SK-N-MC (cell line): ENCODE results near the gene PGM2L1.

ENCODE experiments used
- EZH2 ChIP-seq: fragments of 200-600 bp; sonication (generic); IDR thresholded peaks from one replicate; pipeline ENCODE4 v1.6.1; 2017; ENCODE audit warnings: antibody characterized with exemption
- POLR2AphosphoS5 ChIP-seq: IDR thresholded peaks from 2 replicates; pipeline ENCODE4 v1.6.1; 2012; ENCODE audit warnings: mild to moderate bottlenecking, low read depth, low read length, borderline replicate concordance

DNA sequence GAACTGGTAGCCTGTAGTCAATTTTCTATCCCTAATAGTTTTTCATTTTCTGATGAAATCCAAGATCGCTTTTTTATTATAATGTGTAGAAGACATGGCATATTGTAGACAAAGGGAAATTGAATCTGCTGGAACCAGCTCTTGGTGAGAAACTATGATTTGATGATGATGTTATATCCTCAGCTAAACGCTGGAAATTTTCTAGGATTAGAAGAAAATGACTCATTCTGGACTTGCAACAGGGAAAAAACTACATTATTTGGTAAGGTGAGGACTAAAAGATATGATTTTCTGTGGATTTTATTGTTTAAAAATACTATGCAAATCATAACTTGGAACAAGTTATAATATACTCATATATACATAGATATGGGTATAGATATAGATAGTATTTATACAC, 14.1 kb upstream of the PGM2L1 start:
- TF ChIP-seq EZH2 = no peak
- TF ChIP-seq POLR2AphosphoS5 = no peak
